Kidney epithelial cell (primary cell): Measurements from ENCODE around the gene RAD50. TPM values are rescaled to one million over a fixed set of nuclear protein-coding genes. Genes with fewer than 3 reads are reported as not detected.

Experiments
- DNase-seq: peaks from one replicate; pipeline ENCODE4 v3.0.0-alpha.2; 2010; ENCODE audit warnings: low read depth
- H3K27me3 ChIP-seq: 2 replicates; pipeline ENCODE4 v1.6.0; 2011; ENCODE audit warnings: low read length; ENCODE audit not compliant: control insufficient read depth, insufficient read depth
- H3K36me3 ChIP-seq: 2 replicates; pipeline ENCODE4 v1.5.1; 2011; ENCODE audit warnings: low read length; ENCODE audit not compliant: control insufficient read depth, insufficient read depth
- H3K4me3 ChIP-seq: 2 replicates; pipeline ENCODE4 v1.5.1; 2011; ENCODE audit warnings: low read depth, mild to moderate bottlenecking, control low read depth, low read length
- total RNA-seq: library from RNA; depleted of rRNA; stranded (reverse); fragments of >200 nt; gene quantifications from 2 replicates; pipeline ENCODE4 v1.2.3, GENCODE V29; 2015
- TF ChIP-seq, protein P1 (sequence below): IDR thresholded peaks from 2 replicates; pipeline ENCODE4 v1.5.1; 2011; ENCODE audit warnings: mild to moderate bottlenecking, moderate library complexity, low read length, control low read depth, inconsistent platforms; ENCODE audit not compliant: insufficient read depth, poor library complexity, severe bottlenecking

The RAD50 gene
- total RNA-seq, 1 donor from 2014 or later, result 35.1 TPM

DNA sequence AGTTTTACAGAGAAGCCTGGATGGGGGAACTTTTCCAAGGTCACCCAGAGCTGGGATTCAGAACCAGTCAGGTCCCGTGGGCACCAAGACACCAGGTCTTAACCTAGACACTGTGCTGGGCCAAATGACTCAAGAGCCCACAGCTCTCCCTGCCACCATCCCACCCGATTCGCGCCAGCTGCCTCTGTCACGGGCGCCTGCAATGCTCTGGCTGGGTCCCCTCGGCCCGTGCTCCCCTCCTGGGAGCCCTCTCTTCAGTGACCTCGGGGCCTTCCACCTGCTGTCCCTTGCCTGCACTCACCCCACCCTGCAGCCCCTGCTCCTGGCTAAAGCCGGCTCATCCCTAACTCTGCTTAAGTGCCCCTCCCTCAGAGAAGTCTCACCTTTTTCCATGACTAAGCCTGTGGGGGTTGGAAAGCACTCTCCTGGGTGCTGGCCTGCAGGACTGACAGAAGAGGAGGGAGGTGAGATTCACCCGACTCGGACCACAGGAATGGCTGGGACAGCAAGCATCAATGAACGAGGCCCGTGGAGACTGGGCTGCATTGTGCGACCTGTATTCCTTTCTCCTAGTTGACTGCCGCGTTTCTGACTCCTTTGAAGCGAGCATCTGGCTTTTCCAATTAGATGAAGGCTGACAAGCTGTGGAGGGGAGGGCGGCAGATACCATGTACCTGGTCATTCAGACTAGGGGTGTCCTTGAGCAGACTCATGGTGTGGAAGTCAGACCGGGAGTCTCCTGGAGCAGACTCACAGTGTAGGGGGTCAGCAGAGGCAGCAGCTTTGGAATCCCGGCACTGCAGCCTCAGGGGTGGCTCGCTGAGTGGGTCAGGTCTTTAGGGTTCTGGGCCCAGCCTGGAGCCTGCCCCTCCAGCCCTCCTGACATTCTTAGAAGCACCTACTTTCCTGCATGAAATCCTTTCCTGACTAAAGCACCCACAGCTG, 111.3 kb downstream of the RAD50 start:
- no peaks in the 10 kb centered on the region for H3K27me3 ChIP-seq
- no peak for DNase-seq
- H3K4me3 ChIP-seq, result no peak overlapping the region
- no peaks in the 10 kb centered on the region for H3K36me3 ChIP-seq
- TF ChIP-seq, protein P1, sequence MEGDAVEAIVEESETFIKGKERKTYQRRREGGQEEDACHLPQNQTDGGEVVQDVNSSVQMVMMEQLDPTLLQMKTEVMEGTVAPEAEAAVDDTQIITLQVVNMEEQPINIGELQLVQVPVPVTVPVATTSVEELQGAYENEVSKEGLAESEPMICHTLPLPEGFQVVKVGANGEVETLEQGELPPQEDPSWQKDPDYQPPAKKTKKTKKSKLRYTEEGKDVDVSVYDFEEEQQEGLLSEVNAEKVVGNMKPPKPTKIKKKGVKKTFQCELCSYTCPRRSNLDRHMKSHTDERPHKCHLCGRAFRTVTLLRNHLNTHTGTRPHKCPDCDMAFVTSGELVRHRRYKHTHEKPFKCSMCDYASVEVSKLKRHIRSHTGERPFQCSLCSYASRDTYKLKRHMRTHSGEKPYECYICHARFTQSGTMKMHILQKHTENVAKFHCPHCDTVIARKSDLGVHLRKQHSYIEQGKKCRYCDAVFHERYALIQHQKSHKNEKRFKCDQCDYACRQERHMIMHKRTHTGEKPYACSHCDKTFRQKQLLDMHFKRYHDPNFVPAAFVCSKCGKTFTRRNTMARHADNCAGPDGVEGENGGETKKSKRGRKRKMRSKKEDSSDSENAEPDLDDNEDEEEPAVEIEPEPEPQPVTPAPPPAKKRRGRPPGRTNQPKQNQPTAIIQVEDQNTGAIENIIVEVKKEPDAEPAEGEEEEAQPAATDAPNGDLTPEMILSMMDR, result no peak

DNA sequence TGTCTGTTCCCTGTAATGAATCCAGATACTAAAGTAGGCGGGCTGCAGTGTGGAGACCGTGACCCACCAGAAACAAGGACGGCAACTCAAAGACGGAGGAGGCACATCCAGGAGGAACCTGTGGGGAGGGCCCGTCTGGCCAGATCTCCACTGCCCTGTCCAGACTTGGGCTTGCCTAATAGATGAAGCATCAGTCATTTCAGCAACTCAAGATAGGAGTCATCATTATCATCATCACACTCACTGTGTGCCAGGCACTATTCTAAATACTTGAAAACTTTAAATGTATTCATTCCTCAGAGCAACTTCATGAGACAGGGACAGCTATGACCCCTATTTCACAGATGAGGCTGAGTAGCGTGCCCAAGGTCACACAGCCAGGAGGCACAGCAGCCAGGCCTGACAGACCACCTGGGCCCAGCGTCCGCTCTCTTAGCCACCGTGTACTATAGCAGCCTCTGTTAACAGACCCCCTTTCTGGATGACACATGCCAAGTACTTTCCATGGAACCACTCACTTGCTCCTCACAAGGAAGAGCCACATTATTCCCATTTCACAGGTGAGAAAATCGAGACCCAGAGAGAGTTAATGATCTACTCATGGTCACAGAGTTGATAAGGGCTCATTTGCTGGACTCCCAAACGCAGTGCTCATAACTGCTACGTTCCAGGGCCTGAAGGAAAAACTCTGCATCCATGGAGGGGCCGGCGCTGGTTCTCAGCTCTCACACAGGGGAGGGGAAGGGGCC, 112.1 kb downstream of the RAD50 start:
- no peak for DNase-seq
- TF ChIP-seq, protein P1, result no peak
- no peaks in the 10 kb centered on the region for H3K27me3 ChIP-seq
- H3K36me3 ChIP-seq, result no peaks in the 10 kb centered on the region
- H3K4me3 ChIP-seq, result no peak overlapping the region

DNA sequence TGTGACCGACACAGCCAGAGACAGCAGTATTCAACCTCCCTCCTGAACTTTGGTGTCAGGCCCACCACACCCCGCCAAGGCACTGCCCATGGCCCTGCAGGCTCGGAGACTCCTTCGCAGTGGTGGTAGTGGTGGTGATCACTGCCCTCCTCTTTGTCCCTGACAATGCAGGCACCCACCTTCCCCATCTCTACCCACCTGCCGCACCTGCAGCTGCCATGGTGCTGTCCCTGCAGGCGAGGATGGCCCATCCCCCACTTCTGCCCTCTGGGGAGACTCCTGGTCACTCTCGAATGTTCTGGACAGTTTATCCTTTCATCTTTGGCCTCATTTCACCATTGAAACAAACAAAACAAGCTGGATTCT, 112.7 kb downstream of the RAD50 start:
- TF ChIP-seq, protein P1, result no peak
- H3K27me3 ChIP-seq, result no peaks in the 10 kb centered on the region
- H3K36me3 ChIP-seq, result no peaks in the 10 kb centered on the region
- DNase-seq, result no peak
- H3K4me3 ChIP-seq, result no peak overlapping the region

DNA sequence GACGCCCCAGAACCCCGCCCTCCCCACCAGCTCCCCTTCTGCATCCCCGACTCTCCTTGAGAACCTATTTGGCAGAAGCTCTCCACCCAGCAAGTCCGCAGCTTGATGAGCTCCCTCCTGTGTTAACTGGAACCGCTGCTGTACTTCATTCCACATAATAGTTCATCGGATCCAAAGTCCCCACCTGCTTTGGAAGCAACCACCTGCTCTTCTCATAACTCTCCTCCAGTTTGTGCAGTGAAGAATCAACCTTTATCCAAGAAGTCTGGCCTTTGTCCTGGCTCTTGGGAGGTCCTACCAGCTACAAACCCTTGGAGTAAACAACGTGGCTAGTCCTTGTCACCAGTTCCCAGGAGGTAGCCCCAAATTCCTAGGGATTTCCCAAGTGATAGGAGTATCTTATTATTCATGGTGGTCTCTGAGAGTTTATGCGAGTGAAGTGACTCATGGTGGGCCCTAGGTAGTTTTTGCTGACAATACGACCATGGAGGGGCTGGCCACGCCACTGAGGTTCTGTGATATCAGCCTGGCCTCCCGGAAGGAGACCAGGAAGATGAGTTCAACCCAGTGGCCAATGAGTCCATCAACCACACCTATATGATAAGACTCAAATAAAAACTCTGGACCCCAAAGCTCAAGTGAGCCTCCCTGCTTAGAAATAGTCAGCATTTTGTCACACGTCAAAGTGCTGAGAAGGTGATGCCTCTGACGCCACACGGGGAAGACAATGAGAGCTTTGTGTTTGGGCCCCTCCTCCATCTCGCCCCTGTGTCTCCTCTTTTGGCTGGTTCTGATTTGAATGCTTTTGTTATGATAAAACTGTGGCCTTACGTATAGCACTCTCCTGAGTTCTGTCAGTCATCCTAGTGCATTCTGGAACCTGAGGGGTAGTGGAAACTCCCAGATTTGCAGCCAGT, 113.4 kb downstream of the RAD50 start:
- no peak for DNase-seq
- no peak overlapping the region for H3K4me3 ChIP-seq
- no peaks in the 10 kb centered on the region for H3K27me3 ChIP-seq
- no peaks in the 10 kb centered on the region for H3K36me3 ChIP-seq
- TF ChIP-seq, protein P1, result no peak

DNA sequence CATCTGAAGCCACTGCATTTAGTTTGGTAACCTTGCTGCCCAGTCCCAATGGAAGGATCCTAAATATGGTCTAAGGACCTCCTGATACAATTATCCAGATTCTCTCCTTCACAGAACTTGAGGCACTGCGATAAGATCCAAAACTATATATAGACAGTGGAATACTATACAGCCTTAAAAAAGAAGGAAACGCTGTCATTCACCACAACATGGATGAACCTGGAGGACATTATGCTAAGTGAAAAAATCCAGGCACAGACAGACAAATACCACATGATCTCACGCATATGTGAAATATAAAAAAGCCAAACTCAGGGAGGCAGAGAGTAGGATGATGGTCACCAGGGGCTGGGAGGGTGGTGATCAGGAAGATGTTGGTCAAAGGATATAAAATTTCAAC, 114.2 kb downstream of the RAD50 start:
- DNase-seq, result no peak
- no peaks in the 10 kb centered on the region for H3K27me3 ChIP-seq
- H3K4me3 ChIP-seq, result no peak overlapping the region
- no peaks in the 10 kb centered on the region for H3K36me3 ChIP-seq
- TF ChIP-seq, protein P1, result no peak
